ENCODE measurements around the gene PPP2R2C.

The PPP2R2C gene

DNA sequence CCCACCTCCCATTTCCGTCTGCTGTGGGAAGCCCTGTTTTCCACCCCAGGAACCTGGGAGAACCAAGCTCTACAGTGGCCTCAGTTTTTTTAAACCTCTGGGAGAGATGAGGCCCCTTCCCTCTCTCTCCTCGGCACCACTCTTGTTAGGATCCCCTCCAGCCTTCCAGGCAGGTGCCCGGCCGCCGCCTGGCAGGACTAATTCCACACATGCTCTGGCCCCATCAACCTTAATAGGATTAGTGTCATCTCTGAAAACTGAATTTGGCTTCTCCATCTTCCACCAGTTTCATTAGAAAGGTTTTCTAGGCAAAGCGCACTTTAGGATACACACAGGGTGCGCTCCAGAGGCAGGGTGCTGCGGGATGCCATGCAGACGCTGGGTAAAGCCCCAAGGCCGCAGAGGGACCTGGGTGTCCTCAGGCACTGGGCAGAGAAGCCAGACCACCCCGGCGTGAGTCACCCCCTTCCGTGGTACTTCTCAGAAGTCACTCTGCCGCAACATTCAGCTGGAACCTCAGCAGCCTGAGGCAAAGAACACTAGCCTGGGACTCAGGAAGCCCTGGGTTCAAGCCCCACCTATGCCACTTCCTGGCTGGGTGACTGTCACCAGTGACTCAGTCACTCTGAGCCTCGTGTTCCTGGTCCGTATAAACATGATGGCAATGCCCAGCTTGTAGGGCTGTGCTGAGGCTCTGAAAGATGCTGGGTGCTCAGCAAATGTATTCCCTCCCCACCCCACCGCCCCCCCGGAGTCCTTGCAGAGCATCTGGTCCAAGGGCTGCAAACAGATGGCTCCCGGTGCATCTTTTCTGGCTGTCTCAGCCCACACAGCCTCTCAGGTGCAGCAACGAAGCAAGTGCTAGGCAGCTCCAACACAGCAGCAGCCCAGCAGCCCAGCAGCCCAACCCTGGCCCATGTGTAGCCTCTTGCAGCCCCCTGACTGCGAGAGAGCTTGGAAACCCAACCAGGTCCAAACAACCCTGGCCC is 29.1 kb downstream of the PPP2R2C start:
- H3K27ac ChIP-seq (ENCODE audit: low read length), result no peak overlapping the region
- peaks cover 8% of the 10 kb centered on the region; the same call in 1 of the 2 replicates for H4K20me1 ChIP-seq (ENCODE audit: insufficient read depth, low read length)
- no peaks in the 10 kb centered on the region for H3K9me3 ChIP-seq (ENCODE audit: insufficient read depth, low read length, severe bottlenecking)
- peaks cover 2% of the 10 kb centered on the region for H3K27me3 ChIP-seq (ENCODE audit: insufficient read depth, low read length, poor library complexity)
- TF ChIP-seq, protein P1, sequence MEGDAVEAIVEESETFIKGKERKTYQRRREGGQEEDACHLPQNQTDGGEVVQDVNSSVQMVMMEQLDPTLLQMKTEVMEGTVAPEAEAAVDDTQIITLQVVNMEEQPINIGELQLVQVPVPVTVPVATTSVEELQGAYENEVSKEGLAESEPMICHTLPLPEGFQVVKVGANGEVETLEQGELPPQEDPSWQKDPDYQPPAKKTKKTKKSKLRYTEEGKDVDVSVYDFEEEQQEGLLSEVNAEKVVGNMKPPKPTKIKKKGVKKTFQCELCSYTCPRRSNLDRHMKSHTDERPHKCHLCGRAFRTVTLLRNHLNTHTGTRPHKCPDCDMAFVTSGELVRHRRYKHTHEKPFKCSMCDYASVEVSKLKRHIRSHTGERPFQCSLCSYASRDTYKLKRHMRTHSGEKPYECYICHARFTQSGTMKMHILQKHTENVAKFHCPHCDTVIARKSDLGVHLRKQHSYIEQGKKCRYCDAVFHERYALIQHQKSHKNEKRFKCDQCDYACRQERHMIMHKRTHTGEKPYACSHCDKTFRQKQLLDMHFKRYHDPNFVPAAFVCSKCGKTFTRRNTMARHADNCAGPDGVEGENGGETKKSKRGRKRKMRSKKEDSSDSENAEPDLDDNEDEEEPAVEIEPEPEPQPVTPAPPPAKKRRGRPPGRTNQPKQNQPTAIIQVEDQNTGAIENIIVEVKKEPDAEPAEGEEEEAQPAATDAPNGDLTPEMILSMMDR (IDR thresholded peaks at IDR 0.05; ENCODE audit: borderline replicate concordance, extremely low read depth, low read length, poor library complexity, severe bottlenecking), result no peak
- no peak for TF ChIP-seq EZH2 (IDR thresholded peaks at IDR 0.05; ENCODE audit: borderline replicate concordance, low read depth, low read length, severe bottlenecking)
- no peak for DNase-seq
- no peaks in the 10 kb centered on the region for H3K79me2 ChIP-seq (ENCODE audit: insufficient read depth, low read length)
- ATAC-seq (ENCODE audit: insufficient read depth, low read depth), result no peak
- H3K9ac ChIP-seq (ENCODE audit: low read depth, low read length), result no peak overlapping the region
- no peak overlapping the region for H3K4me3 ChIP-seq (ENCODE audit: low read depth in 1 of 2, low read length in 2 of 2)
- no peaks in the 10 kb centered on the region for H3K4me1 ChIP-seq (ENCODE audit: insufficient read depth, low read length)
- no peak overlapping the region for H2AFZ ChIP-seq (ENCODE audit: low read depth, low read length)
- H3K36me3 ChIP-seq (ENCODE audit: insufficient read depth, low read length), result no peaks in the 10 kb centered on the region
- no peak overlapping the region for H3K4me2 ChIP-seq (ENCODE audit: insufficient read depth, low read length)

DNA sequence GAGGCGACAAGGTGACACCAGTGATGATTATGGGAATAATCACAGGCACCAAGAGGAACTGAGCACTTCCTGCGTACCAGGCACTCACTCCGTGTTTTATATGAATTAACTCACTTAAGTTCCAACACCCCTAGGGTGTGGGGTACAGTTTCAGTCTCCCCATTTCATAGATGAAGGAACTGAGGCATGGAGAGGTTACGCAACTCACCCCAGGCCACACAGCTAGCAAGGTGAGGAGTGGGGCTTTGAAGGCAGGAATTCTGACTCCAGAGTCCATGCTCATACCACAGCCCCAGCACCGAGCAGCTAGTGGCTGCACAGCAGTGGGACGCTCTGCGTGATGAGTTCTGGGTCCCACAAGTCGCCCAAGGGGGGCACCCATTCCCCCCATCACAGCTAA is 29.9 kb downstream of the PPP2R2C start:
- no peaks in the 10 kb centered on the region for H3K4me1 ChIP-seq (ENCODE audit: insufficient read depth, low read length)
- no peak for TF ChIP-seq EZH2 (IDR thresholded peaks at IDR 0.05; ENCODE audit: borderline replicate concordance, low read depth, low read length, severe bottlenecking)
- TF ChIP-seq, protein P1 (IDR thresholded peaks at IDR 0.05; ENCODE audit: borderline replicate concordance, extremely low read depth, low read length, poor library complexity, severe bottlenecking), result no peak
- H3K27ac ChIP-seq (ENCODE audit: low read length), result no peak overlapping the region
- no peak overlapping the region for H3K9ac ChIP-seq (ENCODE audit: low read depth, low read length)
- no peak overlapping the region for H3K4me2 ChIP-seq (ENCODE audit: insufficient read depth, low read length)
- H3K79me2 ChIP-seq (ENCODE audit: insufficient read depth, low read length), result no peaks in the 10 kb centered on the region
- no peak overlapping the region for H3K4me3 ChIP-seq (ENCODE audit: low read depth in 1 of 2, low read length in 2 of 2)
- no peaks in the 10 kb centered on the region for H3K36me3 ChIP-seq (ENCODE audit: insufficient read depth, low read length)
- no peak for DNase-seq
- H2AFZ ChIP-seq (ENCODE audit: low read depth, low read length), result no peak overlapping the region
- H3K27me3 ChIP-seq (ENCODE audit: insufficient read depth, low read length, poor library complexity), result peaks cover 2% of the 10 kb centered on the region
- H3K9me3 ChIP-seq (ENCODE audit: insufficient read depth, low read length, severe bottlenecking), result no peaks in the 10 kb centered on the region
- ATAC-seq (ENCODE audit: insufficient read depth, low read depth), result no peak
- peaks cover 8% of the 10 kb centered on the region; the same call in 1 of the 2 replicates for H4K20me1 ChIP-seq (ENCODE audit: insufficient read depth, low read length)

DNA sequence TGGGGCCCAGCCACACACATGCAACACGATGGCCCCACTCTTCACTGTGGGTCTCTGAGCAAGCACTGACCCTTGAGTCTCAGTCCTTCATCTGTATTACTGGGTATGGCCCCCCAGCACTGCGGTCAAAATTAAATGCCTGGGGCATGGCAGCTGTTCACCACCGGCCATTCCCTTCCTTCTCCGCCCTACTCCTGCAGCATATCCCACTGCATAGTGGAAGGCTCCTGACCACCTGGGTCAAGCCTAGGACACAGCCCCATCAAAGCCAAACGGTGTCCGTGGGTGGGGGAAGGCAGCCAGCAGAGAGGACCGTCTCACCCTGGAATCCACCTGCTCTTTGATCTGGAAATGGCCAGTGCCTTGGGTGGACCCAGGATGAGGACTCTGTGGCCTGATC is 30.7 kb downstream of the PPP2R2C start:
- no peak for DNase-seq
- Histone ChIP-seq H3K27ac (ENCODE audit: low read length) (no peak overlapping the region), H2AFZ (ENCODE audit: low read depth, low read length) (no peak overlapping the region), H3K4me1 (ENCODE audit: insufficient read depth, low read length) (no peaks in the 10 kb centered on the region), H3K27me3 (ENCODE audit: insufficient read depth, low read length, poor library complexity) (peaks cover 2% of the 10 kb centered on the region), H3K36me3 (ENCODE audit: insufficient read depth, low read length) (no peaks in the 10 kb centered on the region), H4K20me1 (ENCODE audit: insufficient read depth, low read length) (peaks cover 8% of the 10 kb centered on the region; the same call in 1 of the 2 replicates), H3K4me3 (ENCODE audit: low read depth in 1 of 2, low read length in 2 of 2) (no peak overlapping the region), H3K79me2 (ENCODE audit: insufficient read depth, low read length) (no peaks in the 10 kb centered on the region), H3K9ac (ENCODE audit: low read depth, low read length) (no peak overlapping the region), H3K9me3 (ENCODE audit: insufficient read depth, low read length, severe bottlenecking) (no peaks in the 10 kb centered on the region), H3K4me2 (ENCODE audit: insufficient read depth, low read length) (no peak overlapping the region)
- ATAC-seq (ENCODE audit: insufficient read depth, low read depth), result no peak
- TF ChIP-seq, protein P1 (IDR thresholded peaks at IDR 0.05; ENCODE audit: borderline replicate concordance, extremely low read depth, low read length, poor library complexity, severe bottlenecking), result no peak
- TF ChIP-seq EZH2 (IDR thresholded peaks at IDR 0.05; ENCODE audit: borderline replicate concordance, low read depth, low read length, severe bottlenecking), result no peak
